Measurements from ENCODE around the gene WDR64.
"Not testable (repeated sequence)": the region's sequence is repeated elsewhere in the genome, so short reads cannot be mapped to it uniquely, and the experiment has no call there.

Gene WDR64

DNA sequence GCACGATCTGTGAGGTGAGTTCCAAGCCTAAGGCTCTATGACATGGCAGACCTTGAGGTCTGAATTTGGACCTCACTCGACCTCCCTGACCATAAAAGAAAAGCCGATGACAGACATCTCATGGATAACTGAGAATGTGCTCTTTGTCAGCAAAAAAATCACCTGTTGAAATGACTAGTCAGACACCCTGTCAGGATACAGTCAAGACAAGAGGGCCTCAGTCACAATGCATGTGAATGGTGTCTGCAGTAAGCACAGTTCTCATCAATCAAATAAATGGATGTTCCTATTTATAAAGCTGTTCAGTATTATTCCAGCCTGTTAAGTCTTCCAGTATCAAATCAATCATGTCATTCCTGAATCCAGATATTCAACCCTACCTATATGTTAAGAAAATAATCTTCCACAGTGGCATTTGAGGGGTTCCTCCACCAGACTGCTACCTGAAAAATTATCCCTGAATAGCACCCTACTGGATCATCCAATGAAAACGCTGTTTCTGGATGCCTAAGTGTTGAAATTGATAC lies 167.3 kb downstream of the WDR64 start:
- CTCF ChIA-PET, result interaction anchor here (0.6 kb wide), 1 partner anchor 210 kb away, joined by 3 read pairs; no protein-coding TSS in a partner anchor

GRCh38 chr1:241821363-241821762 lies 169.3 kb downstream of the WDR64 start:
- no peak for TF ChIP-seq CTCF (conservative IDR thresholded peaks at IDR 0.05; ENCODE audit: low read depth)
- no peak overlapping the region for H3K27ac ChIP-seq
- no peak for DNase-seq (ENCODE audit: low spot score)
- ChIA-PET POLR2A (ENCODE audit: low non-redundant PET) (no interaction called here), CTCF (interaction anchor here (0.6 kb wide), 1 partner anchor 202 kb away, joined by 4 read pairs; no protein-coding TSS in a partner anchor)

More for the DNA sequence above, 167.3 kb downstream of the WDR64 start:
- H3K27ac ChIP-seq, result no peak overlapping the region
- POLR2A ChIA-PET (ENCODE audit: low non-redundant PET), result no interaction called here
- no peak for TF ChIP-seq CTCF (conservative IDR thresholded peaks at IDR 0.05; ENCODE audit: low read depth)
- no peak for DNase-seq (ENCODE audit: low spot score)

- CTCF ChIA-PET, result no interaction called here
- no peak overlapping the region for H3K27ac ChIP-seq
- DNase-seq (ENCODE audit: low spot score), result no peak
- POLR2A ChIA-PET (ENCODE audit: low non-redundant PET), result no interaction called here
- TF ChIP-seq CTCF (conservative IDR thresholded peaks at IDR 0.05; ENCODE audit: low read depth), result no peak
Observed at GRCh38 chr1:241822846-241823245, 170.8 kb downstream of the WDR64 start.

DNA sequence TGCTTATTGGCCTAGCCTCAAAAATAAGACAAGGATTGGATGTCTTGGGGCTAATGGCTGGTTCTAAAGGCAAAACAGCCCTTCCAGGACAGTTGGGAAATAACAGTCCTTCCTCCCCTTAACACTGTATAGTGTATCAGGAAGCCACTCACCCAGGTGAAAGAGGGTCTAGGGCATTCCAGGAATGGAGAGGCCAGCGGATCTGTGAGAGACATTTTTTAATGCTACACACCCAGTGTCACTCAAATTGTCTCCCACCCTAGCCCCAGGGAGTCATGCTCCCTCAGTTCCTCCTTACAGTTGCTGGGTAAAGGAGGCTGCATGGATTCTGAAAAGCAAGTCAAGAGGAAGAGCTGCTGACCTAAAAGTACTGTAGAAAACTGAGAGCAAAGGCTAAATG lies 171.8 kb downstream of the WDR64 start:
- POLR2A ChIA-PET (ENCODE audit: low non-redundant PET), result no interaction called here
- CTCF ChIA-PET, result no interaction called here
- no peak for TF ChIP-seq CTCF (conservative IDR thresholded peaks at IDR 0.05; ENCODE audit: low read depth)
- no peak overlapping the region for H3K27ac ChIP-seq
- no peak for DNase-seq (ENCODE audit: low spot score)

- ChIA-PET POLR2A (ENCODE audit: low non-redundant PET) (no interaction called here), CTCF (interaction anchor here (0.6 to 0.7 kb wide), 2 partner anchors 16 to 93 kb away, joined by 3 to 4 read pairs; no protein-coding TSS in a partner anchor)
- H3K27ac ChIP-seq, result no peak overlapping the region
- no peak for TF ChIP-seq CTCF (conservative IDR thresholded peaks at IDR 0.05; ENCODE audit: low read depth)
- no peak for DNase-seq (ENCODE audit: low spot score)
Observed at GRCh38 chr1:241825581-241825980, 173.5 kb downstream of the WDR64 start.

DNA sequence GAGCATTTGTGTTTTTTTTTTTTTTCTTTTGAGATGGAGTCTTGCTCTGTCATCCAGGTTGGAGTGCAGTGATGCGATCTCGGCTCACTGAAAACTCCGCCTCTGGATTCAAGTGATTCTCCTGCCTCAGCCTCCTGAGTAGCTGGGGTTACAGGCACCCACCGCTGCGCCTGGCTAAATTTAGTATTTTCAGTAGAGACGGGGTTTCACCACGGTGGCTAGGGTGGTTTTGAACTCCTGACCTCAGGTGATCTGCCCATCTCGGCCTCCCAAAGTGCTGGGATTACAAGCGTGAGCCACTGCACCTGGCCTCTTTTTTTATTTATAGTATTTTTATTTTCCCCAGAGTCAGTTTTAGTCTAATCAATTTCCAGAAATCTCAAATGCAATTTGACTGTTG lies 174.5 kb downstream of the WDR64 start:
- CTCF ChIA-PET; H3K27ac ChIP-seq; POLR2A ChIA-PET (ENCODE audit: low non-redundant PET); DNase-seq (ENCODE audit: low spot score): not testable (repeated sequence)

DNA sequence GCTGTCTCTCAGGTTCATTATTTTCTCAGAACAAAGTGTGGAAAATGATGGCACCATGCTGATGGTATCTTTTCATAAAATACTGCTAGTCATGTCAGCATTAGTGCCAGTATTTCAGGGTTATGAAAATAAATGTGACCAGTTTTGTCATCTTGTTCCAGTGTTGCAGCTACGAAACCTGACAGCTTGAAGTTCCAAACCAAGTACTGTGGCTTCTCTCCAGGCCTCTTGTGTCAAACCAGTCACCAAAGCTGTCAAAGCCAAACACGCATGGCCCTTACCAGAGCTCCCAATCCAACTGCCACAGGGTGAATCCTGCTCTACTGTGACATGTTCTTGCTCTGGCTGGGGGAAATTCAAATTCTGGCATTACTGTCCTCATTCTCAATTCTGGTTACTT lies 175.2 kb downstream of the WDR64 start:
- no peak for TF ChIP-seq CTCF (conservative IDR thresholded peaks at IDR 0.05; ENCODE audit: low read depth)
- H3K27ac ChIP-seq, result no peak overlapping the region
- CTCF ChIA-PET, result interaction anchor here (0.7 kb wide), 1 partner anchor 43 kb away, joined by 3 read pairs; no protein-coding TSS in a partner anchor
- POLR2A ChIA-PET (ENCODE audit: low non-redundant PET), result no interaction called here
- no peak for DNase-seq (ENCODE audit: low spot score)

Measured in RWPE1 (cell line).